ENCODE data around the gene ACSL3. TPM values are rescaled to one million over a fixed set of nuclear protein-coding genes. Genes with fewer than 3 reads are reported as not detected.

Gene ACSL3
- total and polyA plus RNA-seq, 2 experiments from 2014 or later: 48.6 to 61.5 TPM

GRCh38 chr2:222972420-222972819 is 111.6 kb downstream of the ACSL3 start:
- Histone ChIP-seq H2AFZ (no peak overlapping the region), H3K27ac (no peak overlapping the region), H3K27me3 (replicated peaks; ENCODE audit: insufficient read depth) (no peaks in the 10 kb centered on the region), H3K36me3 (ENCODE audit: low read depth) (no peaks in the 10 kb centered on the region), H3K4me1 (ENCODE audit: insufficient read depth) (peaks cover 13% of the 10 kb centered on the region), H3K9ac (no peak overlapping the region), H3K79me2 (ENCODE audit: insufficient read depth) (no peaks in the 10 kb centered on the region), H4K20me1 (ENCODE audit: insufficient read depth) (no peaks in the 10 kb centered on the region), H3K4me3 (no peak overlapping the region), H3K4me2 (ENCODE audit: unreplicated experiment) (no peak overlapping the region), H3K9me3 (ENCODE audit: low read depth) (no peaks in the 10 kb centered on the region), H3K9me2 (ENCODE audit: insufficient read depth) (no peaks in the 10 kb centered on the region), H3F3A (ENCODE audit: insufficient read depth) (no peaks in the 10 kb centered on the region)
- DNase-seq: no peak
- no peak for TF ChIP-seq EZH2 (IDR thresholded peaks at IDR 0.05; ENCODE audit: insufficient read depth, poor library complexity, severe bottlenecking)
- no peak for TF ChIP-seq EZH2phosphoT487 (IDR thresholded peaks at IDR 0.05; ENCODE audit: insufficient read depth, low read depth)
- in situ Hi-C loops (cut with MboI): loop anchor here (10.0 kb wide), 1 partner anchor 832 kb away; no protein-coding TSS in a partner anchor
- WGBS, 2 experiments (ENCODE audit: low coverage in 1 of 2, low lambda C conversion rate in 2 of 2, missing lambda C conversion rate in 2 of 2): 76 to 88% methylated on average over 10 of the region's 10 CpGs

- H3K27ac ChIP-seq: no peak overlapping the region
- no peaks in the 10 kb centered on the region for H4K20me1 ChIP-seq (ENCODE audit: insufficient read depth)
- 86 to 90% methylated on average over 4 of the region's 4 CpGs for WGBS, 2 experiments (ENCODE audit: low coverage in 1 of 2, low lambda C conversion rate in 2 of 2, missing lambda C conversion rate in 2 of 2)
- no peak overlapping the region for H3K9ac ChIP-seq
- in situ Hi-C loops (cut with MboI): loop anchor here (10.0 kb wide), 1 partner anchor 832 kb away; no protein-coding TSS in a partner anchor
- H3K27me3 ChIP-seq (replicated peaks; ENCODE audit: insufficient read depth): no peaks in the 10 kb centered on the region
- H2AFZ ChIP-seq: no peak overlapping the region
- no peaks in the 10 kb centered on the region for H3K9me2 ChIP-seq (ENCODE audit: insufficient read depth)
- peaks cover 13% of the 10 kb centered on the region for H3K4me1 ChIP-seq (ENCODE audit: insufficient read depth)
- DNase-seq: no peak
- TF ChIP-seq EZH2phosphoT487 (IDR thresholded peaks at IDR 0.05; ENCODE audit: insufficient read depth, low read depth) (no peak), EZH2 (IDR thresholded peaks at IDR 0.05; ENCODE audit: insufficient read depth, poor library complexity, severe bottlenecking) (no peak)
- no peaks in the 10 kb centered on the region for H3K36me3 ChIP-seq (ENCODE audit: low read depth)
- no peaks in the 10 kb centered on the region for H3F3A ChIP-seq (ENCODE audit: insufficient read depth)
- H3K4me3 ChIP-seq: no peak overlapping the region
- no peaks in the 10 kb centered on the region for H3K79me2 ChIP-seq (ENCODE audit: insufficient read depth)
- no peaks in the 10 kb centered on the region for H3K9me3 ChIP-seq (ENCODE audit: low read depth)
- H3K4me2 ChIP-seq (ENCODE audit: unreplicated experiment): no peak overlapping the region
Measured at GRCh38 chr2:222973237-222973636, 112.4 kb downstream of the ACSL3 start.

DNA sequence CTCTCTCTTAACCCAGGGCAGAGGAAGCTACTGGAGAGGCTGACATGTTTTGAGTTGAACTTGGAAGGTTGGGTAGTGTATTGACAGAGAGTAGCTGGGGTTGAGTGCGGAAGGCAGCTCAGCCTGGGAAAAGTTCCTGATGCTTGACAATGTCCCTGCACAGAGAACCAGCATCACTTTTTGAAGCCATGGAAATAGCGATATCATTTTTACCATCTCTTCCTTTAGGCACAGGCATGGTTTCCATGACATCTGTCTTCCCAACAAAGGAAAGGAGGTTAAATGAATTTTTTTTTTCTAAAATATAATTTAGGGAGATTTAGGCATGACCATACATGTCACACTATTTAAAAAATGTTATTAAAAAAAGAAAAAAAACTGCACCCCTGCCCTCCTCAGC is 112.9 kb downstream of the ACSL3 start:
- 97 to 98% methylated on average over 2 of the region's 2 CpGs for WGBS, 2 experiments (ENCODE audit: low coverage in 1 of 2, low lambda C conversion rate in 2 of 2, missing lambda C conversion rate in 2 of 2)
- Histone ChIP-seq H3K27ac (no peak overlapping the region), H3K4me2 (ENCODE audit: unreplicated experiment) (no peak overlapping the region), H3K9me2 (ENCODE audit: insufficient read depth) (no peaks in the 10 kb centered on the region), H3F3A (ENCODE audit: insufficient read depth) (no peaks in the 10 kb centered on the region), H3K36me3 (ENCODE audit: low read depth) (no peaks in the 10 kb centered on the region), H3K9me3 (ENCODE audit: low read depth) (no peaks in the 10 kb centered on the region), H3K9ac (no peak overlapping the region), H3K79me2 (ENCODE audit: insufficient read depth) (no peaks in the 10 kb centered on the region), H3K4me3 (no peak overlapping the region), H4K20me1 (ENCODE audit: insufficient read depth) (no peaks in the 10 kb centered on the region), H3K27me3 (replicated peaks; ENCODE audit: insufficient read depth) (no peaks in the 10 kb centered on the region), H3K4me1 (ENCODE audit: insufficient read depth) (peaks cover 13% of the 10 kb centered on the region), H2AFZ (no peak overlapping the region)
- no peak for DNase-seq
- no peak for TF ChIP-seq EZH2phosphoT487 (IDR thresholded peaks at IDR 0.05; ENCODE audit: insufficient read depth, low read depth)
- TF ChIP-seq EZH2 (IDR thresholded peaks at IDR 0.05; ENCODE audit: insufficient read depth, poor library complexity, severe bottlenecking): no peak
- in situ Hi-C loops (cut with MboI): loop anchor here (10.0 kb wide), 1 partner anchor 831 kb away; no protein-coding TSS in a partner anchor

- Histone ChIP-seq H2AFZ (no peak overlapping the region), H3K4me3 (no peak overlapping the region), H3K4me2 (ENCODE audit: unreplicated experiment) (no peak overlapping the region), H3K79me2 (ENCODE audit: insufficient read depth) (no peaks in the 10 kb centered on the region), H3K9me2 (ENCODE audit: insufficient read depth) (no peaks in the 10 kb centered on the region), H3K27me3 (replicated peaks; ENCODE audit: insufficient read depth) (no peaks in the 10 kb centered on the region), H3F3A (ENCODE audit: insufficient read depth) (no peaks in the 10 kb centered on the region), H3K27ac (no peak overlapping the region), H3K4me1 (ENCODE audit: insufficient read depth) (peaks cover 8% of the 10 kb centered on the region), H3K36me3 (ENCODE audit: low read depth) (no peaks in the 10 kb centered on the region), H3K9ac (no peak overlapping the region), H4K20me1 (ENCODE audit: insufficient read depth) (no peaks in the 10 kb centered on the region), H3K9me3 (ENCODE audit: low read depth) (no peaks in the 10 kb centered on the region)
- 77 to 81% methylated on average over 3 of the region's 3 CpGs for WGBS, 2 experiments (ENCODE audit: low coverage in 1 of 2, low lambda C conversion rate in 2 of 2, missing lambda C conversion rate in 2 of 2)
- no peak for DNase-seq
- in situ Hi-C loops (cut with MboI): loop anchor here (10.0 to 25.0 kb wide), 2 partner anchors 261 to 828 kb away; no protein-coding TSS in a partner anchor
- TF ChIP-seq EZH2phosphoT487 (IDR thresholded peaks at IDR 0.05; ENCODE audit: insufficient read depth, low read depth): no peak
Measured at GRCh38 chr2:222976521-222977061, 115.8 kb downstream of the ACSL3 start.

Data from GM23248 (cell line).